Hematopoietic multipotent progenitor cell (in vitro differentiated cells): ENCODE results near the gene MED25. TPM values are rescaled to one million over a fixed set of nuclear protein-coding genes. Genes with fewer than 3 reads are reported as not detected.

Experiments used
- DNase-seq, 3 donors: peaks; one replicate each; pipeline ENCODE4 v3.0.0-alpha.2; 2011 to 2015; ENCODE audit warnings: low read depth in 2 of 3, low spot score in 2 of 3
- total RNA-seq: library from RNA; depleted of rRNA; stranded (reverse); fragments of >200 nt; gene quantifications from one replicate; pipeline ENCODE4 v1.2.3, GENCODE V29; 2012

The MED25 gene
- total RNA-seq, 1 donor = 50.9 TPM

GRCh38 chr19:49798574-49798973 lies 19.5 kb upstream of the MED25 start:
- DNase-seq = no peak

- no peak for DNase-seq
Observed at GRCh38 chr19:49799271-49799797, 18.8 kb upstream of the MED25 start.

GRCh38 chr19:49799798-49800376 lies 18.2 kb upstream of the MED25 start:
- DNase-seq = no peak

GRCh38 chr19:49800771-49801170 lies 17.3 kb upstream of the MED25 start:
- no peak for DNase-seq

- no peak for DNase-seq
Observed at GRCh38 chr19:49801401-49801888, 16.6 kb upstream of the MED25 start.

- no peak for DNase-seq
Observed at GRCh38 chr19:49801966-49802661, 16.0 kb upstream of the MED25 start.

GRCh38 chr19:49802836-49803528 lies 15.1 kb upstream of the MED25 start:
- DNase-seq = no peak

GRCh38 chr19:49803529-49803856 lies 14.6 kb upstream of the MED25 start:
- DNase-seq = no peak

- DNase-seq = no peak
Observed at GRCh38 chr19:49805822-49806619, 12.1 kb upstream of the MED25 start.

- DNase-seq = no peak
Observed at GRCh38 chr19:49806620-49806959, 11.5 kb upstream of the MED25 start.

GRCh38 chr19:49807058-49807903 lies 10.8 kb upstream of the MED25 start:
- peak in 2 of 3 donors; percentile 75 to 82 for DNase-seq

- no peak for DNase-seq
Observed at GRCh38 chr19:49807904-49808675, 10.0 kb upstream of the MED25 start.

- peak; percentile 69 to 93 (median 89) for DNase-seq
Observed at GRCh38 chr19:49808711-49809159, 9.4 kb upstream of the MED25 start.

GRCh38 chr19:49809160-49809940 lies 8.7 kb upstream of the MED25 start:
- peak in 1 of 3 donors; percentile 40 for DNase-seq

- no peak for DNase-seq
Observed at GRCh38 chr19:49809941-49810389, 8.1 kb upstream of the MED25 start.

GRCh38 chr19:49811328-49811727 lies 6.8 kb upstream of the MED25 start:
- DNase-seq = no peak

GRCh38 chr19:49812452-49812996 lies 5.6 kb upstream of the MED25 start:
- no peak for DNase-seq
